Measurements from ENCODE around the gene MACROD1.

MACROD1 gene

GRCh38 chr11:64128255-64129006, 37.5 kb downstream of the MACROD1 start:
- DNase-seq = no peak

GRCh38 chr11:64127267-64128072, 38.4 kb downstream of the MACROD1 start:
- no peak for DNase-seq

GRCh38 chr11:64126796-64127195, 39.1 kb downstream of the MACROD1 start:
- DNase-seq = no peak

- no peak for DNase-seq
These were observed 39.5 kb downstream of the MACROD1 start for GRCh38 chr11:64126371-64126770.

- no peak for DNase-seq
These were observed 40.2 kb downstream of the MACROD1 start for GRCh38 chr11:64125676-64126075.

- no peak for DNase-seq
These were observed 41.8 kb downstream of the MACROD1 start for GRCh38 chr11:64124147-64124546.

GRCh38 chr11:64123679-64124078, 42.2 kb downstream of the MACROD1 start:
- DNase-seq = no peak

- peak; percentile 59 for DNase-seq
These were observed 43.2 kb downstream of the MACROD1 start for GRCh38 chr11:64122411-64123410.

- no peak for DNase-seq
These were observed 44.1 kb downstream of the MACROD1 start for GRCh38 chr11:64121663-64122410.

- DNase-seq = no peak
These were observed 44.9 kb downstream of the MACROD1 start for GRCh38 chr11:64120951-64121569.

- DNase-seq = no peak
These were observed 46.2 kb downstream of the MACROD1 start for GRCh38 chr11:64119700-64120099.

- DNase-seq = no peak
These were observed 46.8 kb downstream of the MACROD1 start for GRCh38 chr11:64118876-64119665.

- DNase-seq = no peak
These were observed 48.0 kb downstream of the MACROD1 start for GRCh38 chr11:64117763-64118459.

GRCh38 chr11:64115531-64116522, 50.1 kb downstream of the MACROD1 start:
- no peak for DNase-seq

GRCh38 chr11:64114231-64114630, 51.7 kb downstream of the MACROD1 start:
- no peak for DNase-seq

- no peak for DNase-seq
These were observed 52.5 kb downstream of the MACROD1 start for GRCh38 chr11:64113462-64113780.

- DNase-seq = no peak
These were observed 53.0 kb downstream of the MACROD1 start for GRCh38 chr11:64112771-64113461.
